GM23338 (cell line): ENCODE results near the gene IL18BP. TPM values are rescaled to one million over a fixed set of nuclear protein-coding genes. Genes with fewer than 3 reads are reported as not detected.

Experiments
- ATAC-seq: fragments of 200-7000 bp; cut with Tn5 transposase; 3 replicates; pipeline ENCODE4 v1.9.1; 2020
- DNase-seq: peaks from one replicate; pipeline ENCODE4 v3.0.0-alpha.2; 2015; ENCODE audit warnings: low spot score
- H2AFZ ChIP-seq: fragments of 200-600 bp; sonication (generic); 2 replicates; pipeline ENCODE4 v1.8.0; 2016; ENCODE audit warnings: antibody characterized with exemption, mild to moderate bottlenecking, moderate library complexity
- H3F3A ChIP-seq: fragments of 200-600 bp; sonication (generic); replicated peaks from 2 replicates; pipeline ENCODE4 v1.8.0; 2017; ENCODE audit warnings: antibody characterized with exemption, mixed run types, low read depth
- H3K27ac ChIP-seq: fragments of 200-600 bp; sonication (generic); 2 replicates; pipeline ENCODE4 v1.6.1; 2016; ENCODE audit warnings: low read depth
- H3K27me3 ChIP-seq: fragments of 200-600 bp; sonication (generic); 2 replicates; pipeline ENCODE4 v1.8.0; 2016; ENCODE audit warnings: mild to moderate bottlenecking, mixed run types, moderate library complexity; ENCODE audit not compliant: insufficient read depth
- H3K36me3 ChIP-seq: fragments of 200-600 bp; sonication (generic); 2 replicates; pipeline ENCODE4 v1.8.0; 2016; ENCODE audit warnings: mild to moderate bottlenecking; ENCODE audit not compliant: insufficient read depth
- H3K4me1 ChIP-seq: fragments of 200-600 bp; sonication (generic); 2 replicates; pipeline ENCODE4 v1.8.0; 2016; ENCODE audit warnings: mild to moderate bottlenecking, moderate library complexity; ENCODE audit not compliant: insufficient read depth
- H3K4me2 ChIP-seq: fragments of 200-600 bp; sonication (generic); 2 replicates; pipeline ENCODE4 v1.7.1; 2017; ENCODE audit warnings: mixed run types
- H3K4me3 ChIP-seq: fragments of 200-600 bp; sonication (generic); 2 replicates; pipeline ENCODE4 v1.6.1; 2016; ENCODE audit warnings: mixed run types
- H3K79me2 ChIP-seq: fragments of 200-600 bp; sonication (generic); replicated peaks from 2 replicates; pipeline ENCODE4 v1.8.0; 2017; ENCODE audit warnings: mild to moderate bottlenecking; ENCODE audit not compliant: insufficient read depth
- H3K9me2 ChIP-seq: fragments of 200-600 bp; sonication (generic); 2 replicates; pipeline ENCODE4 v1.8.0; 2017; ENCODE audit not compliant: insufficient read depth
- H4K20me1 ChIP-seq: fragments of 200-600 bp; sonication (generic); replicated peaks from 2 replicates; pipeline ENCODE4 v1.8.0; 2017; ENCODE audit warnings: mild to moderate bottlenecking; ENCODE audit not compliant: insufficient read depth
- H3K27ac Mint-ChIP-seq: 2 replicates; pipeline ENCODE4 v1.8.0; 2020; ENCODE audit warnings: inconsistent platforms, mild to moderate bottlenecking, moderate library complexity, mixed read lengths
- H3K27me3 Mint-ChIP-seq: 3 replicates; pipeline ENCODE4 v1.8.0; 2022; ENCODE audit warnings: low read depth, mild to moderate bottlenecking, moderate library complexity, mixed read lengths, inconsistent platforms; ENCODE audit not compliant: insufficient read depth, poor library complexity
- H3K36me3 Mint-ChIP-seq: 3 replicates; pipeline ENCODE4 v1.8.0; 2021; ENCODE audit warnings: low read depth, mild to moderate bottlenecking, inconsistent platforms, moderate library complexity, mixed read lengths
- H3K4me1 Mint-ChIP-seq: 3 replicates; pipeline ENCODE4 v1.8.0; 2020; ENCODE audit warnings: mild to moderate bottlenecking, inconsistent platforms, mixed read lengths
- H3K4me3 Mint-ChIP-seq: 3 replicates; pipeline ENCODE4 v1.8.0; 2021; ENCODE audit warnings: moderate library complexity, mild to moderate bottlenecking, inconsistent platforms, mixed read lengths
- H3K9me3 Mint-ChIP-seq: 3 replicates; pipeline ENCODE4 v1.8.0; 2020; ENCODE audit warnings: moderate library complexity, mild to moderate bottlenecking, inconsistent platforms, mixed read lengths
- CREB1 ChIP-seq: fragments of 250-450 bp; sonication (Bioruptor Pico); IDR thresholded peaks from 2 replicates; pipeline ENCODE4 v1.5.0; 2020; ENCODE audit warnings: low read depth, mild to moderate bottlenecking, moderate library complexity
- EZH2 ChIP-seq: fragments of 200-600 bp; sonication (generic); IDR thresholded peaks from one replicate; pipeline ENCODE4 v1.8.0; 2017; ENCODE audit warnings: antibody characterized with exemption, mild to moderate bottlenecking, low read depth; ENCODE audit not compliant: unreplicated experiment
- EZH2phosphoT487 ChIP-seq: fragments of 200-600 bp; sonication (generic); IDR thresholded peaks from one replicate; pipeline ENCODE4 v1.8.1; 2018; ENCODE audit warnings: antibody characterized with exemption; ENCODE audit not compliant: unreplicated experiment
- JUNB ChIP-seq: IDR thresholded peaks from one replicate; pipeline ENCODE4 v1.6.1; 2016; ENCODE audit warnings: antibody characterized with exemption; ENCODE audit not compliant: unreplicated experiment
- NANOG ChIP-seq: IDR thresholded peaks from 2 replicates; pipeline ENCODE4 v1.6.1; 2016; ENCODE audit warnings: antibody characterized with exemption, borderline replicate concordance
- POLR2AphosphoS5 ChIP-seq: IDR thresholded peaks from 2 replicates; pipeline ENCODE4 v1.6.1; 2016; ENCODE audit warnings: antibody characterized with exemption, low read depth
- STAT1 ChIP-seq: IDR thresholded peaks from one replicate; pipeline ENCODE4 v1.6.1; 2016; ENCODE audit warnings: antibody characterized with exemption; ENCODE audit not compliant: unreplicated experiment
- ZNF114 ChIP-seq: fragments of 250-450 bp; sonication (Bioruptor Pico); IDR thresholded peaks from 2 replicates; pipeline ENCODE4 v1.5.0; 2020; ENCODE audit warnings: mild to moderate bottlenecking, moderate library complexity
- ZNF331 ChIP-seq: fragments of 250-450 bp; sonication (Bioruptor Pico); IDR thresholded peaks from 2 replicates; pipeline ENCODE4 v1.5.0; 2020; ENCODE audit warnings: low read depth, mild to moderate bottlenecking, moderate library complexity
- long read RNA-seq: library from polyadenylated mRNA; unstranded; transcript quantifications from one replicate; pipeline ENCODE4 v2.0.0, GENCODE V29; 2020; ENCODE audit not compliant: unreplicated experiment
- polyA plus RNA-seq: library from polyadenylated mRNA; unstranded; fragments of >200 nt; fragmentation: Nextera tagmentation; extraction: Ambion mirVana; gene quantifications from 2 replicates; pipeline ENCODE4 v1.2.1, GENCODE V29; 2016
- total RNA-seq: library from RNA; depleted of rRNA; stranded (reverse); fragments of >200 nt; shearing (Covaris generic); gene quantifications from 2 replicates; pipeline ENCODE4 v1.2.3, GENCODE V29; 2014; rRNA removed
- TF ChIP-seq, protein P1 (sequence below): IDR thresholded peaks from 2 replicates; pipeline ENCODE4 v1.6.1; 2016; ENCODE audit warnings: antibody characterized with exemption
- TF ChIP-seq, protein P2 (sequence below): IDR thresholded peaks from one replicate; pipeline ENCODE4 v1.6.1; 2018; ENCODE audit warnings: antibody characterized with exemption; ENCODE audit not compliant: unreplicated experiment
- TF ChIP-seq, protein P3 (sequence below), 2 experiments: fragments of 200-600 bp in 1 of 2; sonication (generic) in 1 of 2; conservative IDR thresholded peaks; 2 replicates each; pipeline versions ENCODE4 v1.5.1 to v1.6.1; 2016 to 2017; ENCODE audit warnings: antibody characterized with exemption in 2 of 2, low read depth in 2 of 2, mild to moderate bottlenecking in 2 of 2, moderate library complexity in 1 of 2
- TF ChIP-seq, protein P4 (sequence below): fragments of 250-450 bp; sonication (Bioruptor Pico); IDR thresholded peaks from 2 replicates; pipeline ENCODE4 v1.5.0; 2020; ENCODE audit warnings: mild to moderate bottlenecking, moderate library complexity

IL18BP gene
- total RNA-seq = 5.2 and 11.2 TPM in 2 replicates
- polyA plus RNA-seq = 3.7 and 3.8 TPM in 2 replicates
- long read RNA-seq = 0 reads

DNA sequence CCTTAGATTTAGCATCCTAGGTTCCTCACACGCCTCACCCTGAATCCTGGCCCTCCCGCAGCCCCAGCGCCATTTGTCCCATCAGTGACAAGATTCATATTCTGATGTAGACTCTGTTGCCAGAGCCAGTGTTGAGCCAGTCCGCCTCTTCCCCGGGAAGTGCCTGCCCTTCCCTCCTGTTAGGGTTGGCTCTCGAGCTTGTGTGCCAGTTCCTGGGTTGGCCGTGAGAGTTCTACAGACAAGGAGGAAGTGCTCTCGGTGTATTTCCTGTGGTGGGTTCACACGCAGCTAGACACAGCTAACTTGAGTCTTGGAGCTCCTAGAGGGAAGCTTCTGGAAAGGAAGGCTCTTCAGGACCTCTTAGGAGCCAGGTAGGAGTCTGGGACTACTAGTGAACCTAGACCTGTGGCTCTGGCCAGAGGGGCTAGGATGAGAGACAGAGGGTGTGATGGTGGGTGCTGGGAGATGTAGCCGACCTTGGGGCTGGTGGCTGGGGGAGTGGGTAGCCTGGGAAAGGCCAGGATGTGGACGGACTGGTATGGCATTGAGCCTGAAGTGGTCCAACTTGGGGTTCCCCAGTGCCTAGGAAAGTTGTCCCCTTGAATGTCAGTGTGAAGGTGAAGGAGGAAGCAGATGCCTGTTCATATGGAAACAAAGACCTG lies at the start of gene IL18BP:
Gene IL18BP (plus strand): TSS at position 261 of the 662 bp plus-strand sequence. CDS start 1,076 bp downstream, outside the sequence.
- H3K4me3 ChIP-seq = no peak within 1 kb of the TSS
- no peaks in the 10 kb centered on the region for H3K79me2 ChIP-seq
- H3F3A ChIP-seq = no peaks in the 10 kb centered on the region; the same call in 1 of the 2 replicates
- ATAC-seq = no peak
- no peaks in the 10 kb centered on the region for H3K9me3 Mint-ChIP-seq
- TF ChIP-seq JUNB (no peak), EZH2 (no peak), CREB1 (CRISPR knock-in tag) (no peak), ZNF331 (CRISPR knock-in tag) (no peak), ZNF114 (CRISPR knock-in tag) (no peak), NANOG (no peak), EZH2phosphoT487 (no peak), STAT1 (no peak), POLR2AphosphoS5 (no peak)
- TF ChIP-seq, protein P1, sequence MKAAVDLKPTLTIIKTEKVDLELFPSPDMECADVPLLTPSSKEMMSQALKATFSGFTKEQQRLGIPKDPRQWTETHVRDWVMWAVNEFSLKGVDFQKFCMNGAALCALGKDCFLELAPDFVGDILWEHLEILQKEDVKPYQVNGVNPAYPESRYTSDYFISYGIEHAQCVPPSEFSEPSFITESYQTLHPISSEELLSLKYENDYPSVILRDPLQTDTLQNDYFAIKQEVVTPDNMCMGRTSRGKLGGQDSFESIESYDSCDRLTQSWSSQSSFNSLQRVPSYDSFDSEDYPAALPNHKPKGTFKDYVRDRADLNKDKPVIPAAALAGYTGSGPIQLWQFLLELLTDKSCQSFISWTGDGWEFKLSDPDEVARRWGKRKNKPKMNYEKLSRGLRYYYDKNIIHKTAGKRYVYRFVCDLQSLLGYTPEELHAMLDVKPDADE = no peak
- TF ChIP-seq, protein P2, sequence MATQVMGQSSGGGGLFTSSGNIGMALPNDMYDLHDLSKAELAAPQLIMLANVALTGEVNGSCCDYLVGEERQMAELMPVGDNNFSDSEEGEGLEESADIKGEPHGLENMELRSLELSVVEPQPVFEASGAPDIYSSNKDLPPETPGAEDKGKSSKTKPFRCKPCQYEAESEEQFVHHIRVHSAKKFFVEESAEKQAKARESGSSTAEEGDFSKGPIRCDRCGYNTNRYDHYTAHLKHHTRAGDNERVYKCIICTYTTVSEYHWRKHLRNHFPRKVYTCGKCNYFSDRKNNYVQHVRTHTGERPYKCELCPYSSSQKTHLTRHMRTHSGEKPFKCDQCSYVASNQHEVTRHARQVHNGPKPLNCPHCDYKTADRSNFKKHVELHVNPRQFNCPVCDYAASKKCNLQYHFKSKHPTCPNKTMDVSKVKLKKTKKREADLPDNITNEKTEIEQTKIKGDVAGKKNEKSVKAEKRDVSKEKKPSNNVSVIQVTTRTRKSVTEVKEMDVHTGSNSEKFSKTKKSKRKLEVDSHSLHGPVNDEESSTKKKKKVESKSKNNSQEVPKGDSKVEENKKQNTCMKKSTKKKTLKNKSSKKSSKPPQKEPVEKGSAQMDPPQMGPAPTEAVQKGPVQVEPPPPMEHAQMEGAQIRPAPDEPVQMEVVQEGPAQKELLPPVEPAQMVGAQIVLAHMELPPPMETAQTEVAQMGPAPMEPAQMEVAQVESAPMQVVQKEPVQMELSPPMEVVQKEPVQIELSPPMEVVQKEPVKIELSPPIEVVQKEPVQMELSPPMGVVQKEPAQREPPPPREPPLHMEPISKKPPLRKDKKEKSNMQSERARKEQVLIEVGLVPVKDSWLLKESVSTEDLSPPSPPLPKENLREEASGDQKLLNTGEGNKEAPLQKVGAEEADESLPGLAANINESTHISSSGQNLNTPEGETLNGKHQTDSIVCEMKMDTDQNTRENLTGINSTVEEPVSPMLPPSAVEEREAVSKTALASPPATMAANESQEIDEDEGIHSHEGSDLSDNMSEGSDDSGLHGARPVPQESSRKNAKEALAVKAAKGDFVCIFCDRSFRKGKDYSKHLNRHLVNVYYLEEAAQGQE = no peak
- TF ChIP-seq, protein P3, sequence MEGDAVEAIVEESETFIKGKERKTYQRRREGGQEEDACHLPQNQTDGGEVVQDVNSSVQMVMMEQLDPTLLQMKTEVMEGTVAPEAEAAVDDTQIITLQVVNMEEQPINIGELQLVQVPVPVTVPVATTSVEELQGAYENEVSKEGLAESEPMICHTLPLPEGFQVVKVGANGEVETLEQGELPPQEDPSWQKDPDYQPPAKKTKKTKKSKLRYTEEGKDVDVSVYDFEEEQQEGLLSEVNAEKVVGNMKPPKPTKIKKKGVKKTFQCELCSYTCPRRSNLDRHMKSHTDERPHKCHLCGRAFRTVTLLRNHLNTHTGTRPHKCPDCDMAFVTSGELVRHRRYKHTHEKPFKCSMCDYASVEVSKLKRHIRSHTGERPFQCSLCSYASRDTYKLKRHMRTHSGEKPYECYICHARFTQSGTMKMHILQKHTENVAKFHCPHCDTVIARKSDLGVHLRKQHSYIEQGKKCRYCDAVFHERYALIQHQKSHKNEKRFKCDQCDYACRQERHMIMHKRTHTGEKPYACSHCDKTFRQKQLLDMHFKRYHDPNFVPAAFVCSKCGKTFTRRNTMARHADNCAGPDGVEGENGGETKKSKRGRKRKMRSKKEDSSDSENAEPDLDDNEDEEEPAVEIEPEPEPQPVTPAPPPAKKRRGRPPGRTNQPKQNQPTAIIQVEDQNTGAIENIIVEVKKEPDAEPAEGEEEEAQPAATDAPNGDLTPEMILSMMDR (conservative IDR thresholded peaks at IDR 0.05; ENCODE audit: low read depth in 2 of 2) = no peak
- TF ChIP-seq, protein P4, sequence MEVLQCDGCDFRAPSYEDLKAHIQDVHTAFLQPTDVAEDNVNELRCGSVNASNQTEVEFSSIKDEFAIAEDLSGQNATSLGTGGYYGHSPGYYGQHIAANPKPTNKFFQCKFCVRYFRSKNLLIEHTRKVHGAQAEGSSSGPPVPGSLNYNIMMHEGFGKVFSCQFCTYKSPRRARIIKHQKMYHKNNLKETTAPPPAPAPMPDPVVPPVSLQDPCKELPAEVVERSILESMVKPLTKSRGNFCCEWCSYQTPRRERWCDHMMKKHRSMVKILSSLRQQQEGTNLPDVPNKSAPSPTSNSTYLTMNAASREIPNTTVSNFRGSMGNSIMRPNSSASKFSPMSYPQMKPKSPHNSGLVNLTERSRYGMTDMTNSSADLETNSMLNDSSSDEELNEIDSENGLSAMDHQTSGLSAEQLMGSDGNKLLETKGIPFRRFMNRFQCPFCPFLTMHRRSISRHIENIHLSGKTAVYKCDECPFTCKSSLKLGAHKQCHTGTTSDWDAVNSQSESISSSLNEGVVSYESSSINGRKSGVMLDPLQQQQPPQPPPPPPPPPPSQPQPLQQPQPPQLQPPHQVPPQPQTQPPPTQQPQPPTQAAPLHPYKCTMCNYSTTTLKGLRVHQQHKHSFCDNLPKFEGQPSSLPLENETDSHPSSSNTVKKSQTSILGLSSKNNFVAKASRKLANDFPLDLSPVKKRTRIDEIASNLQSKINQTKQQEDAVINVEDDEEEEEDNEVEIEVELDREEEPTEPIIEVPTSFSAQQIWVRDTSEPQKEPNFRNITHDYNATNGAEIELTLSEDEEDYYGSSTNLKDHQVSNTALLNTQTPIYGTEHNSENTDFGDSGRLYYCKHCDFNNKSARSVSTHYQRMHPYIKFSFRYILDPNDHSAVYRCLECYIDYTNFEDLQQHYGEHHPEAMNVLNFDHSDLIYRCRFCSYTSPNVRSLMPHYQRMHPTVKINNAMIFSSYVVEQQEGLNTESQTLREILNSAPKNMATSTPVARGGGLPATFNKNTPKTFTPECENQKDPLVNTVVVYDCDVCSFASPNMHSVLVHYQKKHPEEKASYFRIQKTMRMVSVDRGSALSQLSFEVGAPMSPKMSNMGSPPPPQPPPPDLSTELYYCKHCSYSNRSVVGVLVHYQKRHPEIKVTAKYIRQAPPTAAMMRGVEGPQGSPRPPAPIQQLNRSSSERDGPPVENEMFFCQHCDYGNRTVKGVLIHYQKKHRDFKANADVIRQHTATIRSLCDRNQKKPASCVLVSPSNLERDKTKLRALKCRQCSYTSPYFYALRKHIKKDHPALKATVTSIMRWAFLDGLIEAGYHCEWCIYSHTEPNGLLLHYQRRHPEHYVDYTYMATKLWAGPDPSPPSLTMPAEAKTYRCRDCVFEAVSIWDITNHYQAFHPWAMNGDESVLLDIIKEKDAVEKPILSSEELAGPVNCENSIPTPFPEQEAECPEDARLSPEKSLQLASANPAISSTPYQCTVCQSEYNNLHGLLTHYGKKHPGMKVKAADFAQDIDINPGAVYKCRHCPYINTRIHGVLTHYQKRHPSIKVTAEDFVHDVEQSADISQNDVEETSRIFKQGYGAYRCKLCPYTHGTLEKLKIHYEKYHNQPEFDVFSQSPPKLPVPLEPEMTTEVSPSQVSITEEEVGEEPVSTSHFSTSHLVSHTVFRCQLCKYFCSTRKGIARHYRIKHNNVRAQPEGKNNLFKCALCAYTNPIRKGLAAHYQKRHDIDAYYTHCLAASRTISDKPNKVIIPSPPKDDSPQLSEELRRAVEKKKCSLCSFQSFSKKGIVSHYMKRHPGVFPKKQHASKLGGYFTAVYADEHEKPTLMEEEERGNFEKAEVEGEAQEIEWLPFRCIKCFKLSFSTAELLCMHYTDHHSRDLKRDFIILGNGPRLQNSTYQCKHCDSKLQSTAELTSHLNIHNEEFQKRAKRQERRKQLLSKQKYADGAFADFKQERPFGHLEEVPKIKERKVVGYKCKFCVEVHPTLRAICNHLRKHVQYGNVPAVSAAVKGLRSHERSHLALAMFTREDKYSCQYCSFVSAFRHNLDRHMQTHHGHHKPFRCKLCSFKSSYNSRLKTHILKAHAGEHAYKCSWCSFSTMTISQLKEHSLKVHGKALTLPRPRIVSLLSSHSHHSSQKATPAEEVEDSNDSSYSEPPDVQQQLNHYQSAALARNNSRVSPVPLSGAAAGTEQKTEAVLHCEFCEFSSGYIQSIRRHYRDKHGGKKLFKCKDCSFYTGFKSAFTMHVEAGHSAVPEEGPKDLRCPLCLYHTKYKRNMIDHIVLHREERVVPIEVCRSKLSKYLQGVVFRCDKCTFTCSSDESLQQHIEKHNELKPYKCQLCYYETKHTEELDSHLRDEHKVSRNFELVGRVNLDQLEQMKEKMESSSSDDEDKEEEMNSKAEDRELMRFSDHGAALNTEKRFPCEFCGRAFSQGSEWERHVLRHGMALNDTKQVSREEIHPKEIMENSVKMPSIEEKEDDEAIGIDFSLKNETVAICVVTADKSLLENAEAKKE (CRISPR knock-in tag) = no peak
- no peak within 1 kb of the TSS for H2AFZ ChIP-seq
- H3K4me1 ChIP-seq = no peaks in the 10 kb centered on the region
- 0 out of 2 replicates have a peak, but pooled peaks cover 4% of the 10 kb centered on the region for H3K36me3 ChIP-seq
- no peaks in the 10 kb centered on the region for H3K9me2 ChIP-seq
- H3K27me3 ChIP-seq = no peaks in the 10 kb centered on the region
- H3K27me3 Mint-ChIP-seq = peaks cover 12% of the 10 kb centered on the region
- H3K36me3 Mint-ChIP-seq = peaks cover 30% of the 10 kb centered on the region
- no peak within 1 kb of the TSS for H3K27ac ChIP-seq
- H3K27ac Mint-ChIP-seq = peak within 1 kb of the TSS; percentile 44
- no peak within 1 kb of the TSS for H3K4me2 ChIP-seq
- H3K4me1 Mint-ChIP-seq = no peaks in the 10 kb centered on the region; the same call in 2 of the 3 replicates
- no peak for DNase-seq
- H4K20me1 ChIP-seq = peaks cover 11% of the 10 kb centered on the region; the same call in 1 of the 2 replicates
- H3K4me3 Mint-ChIP-seq = no peak within 1 kb of the TSS
